ENCODE results near the gene SLC17A3.

Gene SLC17A3

DNA sequence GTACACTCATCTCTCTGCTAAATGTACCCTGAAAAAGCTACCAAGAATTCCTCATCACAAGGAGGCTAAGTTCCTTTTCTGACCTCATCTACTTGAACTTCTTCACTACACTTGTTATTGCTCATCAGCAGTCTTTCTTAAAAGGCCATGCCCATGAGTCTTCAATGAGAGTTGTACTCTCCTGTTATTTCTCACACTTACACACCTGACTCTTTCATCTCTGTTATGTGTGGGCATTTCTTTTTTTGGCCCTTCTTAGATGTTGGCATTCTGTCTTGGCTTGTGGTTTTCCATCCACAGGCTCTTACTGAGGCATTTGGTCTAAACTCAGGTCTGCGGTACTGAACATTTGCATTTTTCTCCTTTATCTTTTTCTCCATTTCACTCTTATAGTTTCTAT is 31.5 kb downstream of the SLC17A3 start:
- TF ChIP-seq CTCF (conservative IDR thresholded peaks at IDR 0.05; ENCODE audit: low read length) = no peak
- no peak for DNase-seq (ENCODE audit: low read depth)
- H3K4me3 ChIP-seq (ENCODE audit: low read length) = no peak overlapping the region

GRCh38 chr6:25835442-25836283 is 38.4 kb downstream of the SLC17A3 start:
- TF ChIP-seq CTCF (conservative IDR thresholded peaks at IDR 0.05; ENCODE audit: low read length) = no peak
- H3K4me3 ChIP-seq (ENCODE audit: low read length) = no peak overlapping the region
- DNase-seq (ENCODE audit: low read depth) = no peak

GRCh38 chr6:25834950-25835349 is 39.1 kb downstream of the SLC17A3 start:
- no peak for TF ChIP-seq CTCF (conservative IDR thresholded peaks at IDR 0.05; ENCODE audit: low read length)
- no peak overlapping the region for H3K4me3 ChIP-seq (ENCODE audit: low read length)
- DNase-seq (ENCODE audit: low read depth) = no peak

- DNase-seq (ENCODE audit: low read depth) = no peak
- no peak for TF ChIP-seq CTCF (conservative IDR thresholded peaks at IDR 0.05; ENCODE audit: low read length)
- no peak overlapping the region for H3K4me3 ChIP-seq (ENCODE audit: low read length)
These were observed 40.9 kb downstream of the SLC17A3 start for GRCh38 chr6:25833136-25833535.

DNA sequence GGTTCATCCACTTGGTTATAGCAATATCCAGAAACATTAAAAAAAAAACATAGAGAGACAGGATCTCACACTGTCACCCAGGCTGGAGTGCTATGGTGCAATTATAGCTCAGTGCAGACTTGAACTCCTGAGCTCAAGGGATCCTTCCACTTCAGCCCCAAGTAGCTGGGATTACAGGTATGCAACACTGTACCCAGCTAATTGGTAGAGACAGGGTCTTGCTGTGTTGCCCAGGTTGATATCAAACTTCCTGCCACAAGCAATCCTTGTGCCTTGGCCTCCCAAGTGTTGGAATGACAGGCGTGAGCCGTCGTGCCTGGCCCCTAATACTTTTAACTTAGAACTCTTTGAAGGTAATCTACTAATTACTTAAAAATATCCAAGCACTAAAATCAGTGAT is 41.4 kb downstream of the SLC17A3 start:
- no peak for TF ChIP-seq CTCF (conservative IDR thresholded peaks at IDR 0.05; ENCODE audit: low read length)
- DNase-seq (ENCODE audit: low read depth) = no peak
- H3K4me3 ChIP-seq (ENCODE audit: low read length) = no peak overlapping the region

GRCh38 chr6:25832307-25832662 is 41.8 kb downstream of the SLC17A3 start:
- H3K4me3 ChIP-seq (ENCODE audit: low read length) = no peak overlapping the region
- no peak for DNase-seq (ENCODE audit: low read depth)
- TF ChIP-seq CTCF (conservative IDR thresholded peaks at IDR 0.05; ENCODE audit: low read length) = no peak

GRCh38 chr6:25831532-25832306 is 42.3 kb downstream of the SLC17A3 start, which contains the start of gene SLC17A1:
TSS of gene SLC17A1 (minus strand) at chr6:25832052. CDS start at chr6:25830557, 1,495 bp downstream.
- no peak for DNase-seq (ENCODE audit: low read depth)
- H3K4me3 ChIP-seq (ENCODE audit: low read length) = no peak within 1 kb of the TSS
- TF ChIP-seq CTCF (conservative IDR thresholded peaks at IDR 0.05; ENCODE audit: low read length) = no peak

Measured in AG10803 (cell line).